Activated CD8-positive, alpha-beta memory T cell treated with anti-CD3 and anti-CD28 coated beads for 1 hour (primary cell): ENCODE measurements around the gene PCDHA8.
"Not testable (repeated sequence)": the region's sequence is repeated elsewhere in the genome, so short reads cannot be mapped to it uniquely, and the experiment has no call there.

ENCODE experiments used
- DNase-seq, 2 donors: peaks; one replicate each; pipeline ENCODE4 v3.0.0-alpha.2; 2020; ENCODE audit warnings: low read depth in 1 of 2; ENCODE audit errors: extremely low read depth in 1 of 2

The PCDHA8 gene

GRCh38 chr5:140869555-140869886, 28.5 kb downstream of the PCDHA8 start:
- DNase-seq, result no peak

- DNase-seq, result no peak
Observed at GRCh38 chr5:140870221-140871201, 29.5 kb downstream of the PCDHA8 start.

DNA sequence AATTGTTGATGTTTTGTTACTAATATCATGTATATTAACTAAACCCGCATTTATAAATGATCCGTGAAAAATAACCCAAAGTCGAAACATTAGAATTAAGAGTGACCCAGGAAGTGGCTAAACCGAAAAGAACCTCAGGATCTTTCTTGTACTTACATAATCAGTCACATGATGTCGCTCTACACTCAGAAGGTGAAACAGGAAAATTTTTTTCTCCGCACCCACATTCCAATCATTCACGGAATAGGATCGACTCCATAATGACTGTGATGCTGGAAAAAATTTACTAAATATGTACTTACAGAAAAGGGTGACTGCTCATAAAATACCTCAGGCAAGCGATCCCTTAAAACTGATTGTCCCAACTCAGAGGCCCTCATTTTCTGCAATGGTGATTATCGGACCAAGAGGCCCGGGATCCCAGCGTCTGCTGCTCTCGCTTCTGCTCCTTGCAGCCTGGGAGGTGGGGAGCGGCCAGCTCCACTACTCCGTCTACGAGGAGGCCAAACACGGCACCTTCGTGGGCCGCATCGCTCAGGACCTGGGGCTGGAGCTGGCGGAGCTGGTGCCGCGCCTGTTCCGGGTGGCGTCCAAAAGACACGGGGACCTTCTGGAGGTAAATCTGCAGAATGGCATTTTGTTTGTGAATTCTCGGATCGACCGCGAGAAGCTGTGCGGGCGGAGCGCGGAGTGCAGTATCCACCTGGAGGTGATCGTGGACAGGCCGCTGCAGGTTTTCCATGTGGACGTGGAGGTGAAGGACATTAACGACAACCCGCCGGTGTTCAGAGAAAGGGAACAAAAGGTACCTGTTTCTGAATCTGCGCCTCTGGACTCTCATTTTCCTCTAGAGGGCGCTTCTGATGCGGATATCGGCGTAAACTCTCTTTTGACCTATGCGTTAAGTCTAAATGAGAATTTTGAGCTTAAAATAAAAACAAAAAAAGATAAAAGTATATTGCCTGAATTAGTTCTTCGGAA, 34.4 kb downstream of the PCDHA8 start, which contains the start of gene PCDHA12:
Gene PCDHA12, plus strand, starts transcription at position 224 of the 981 bp plus-strand sequence. Its CDS starts 165 bp downstream, at position 389.
- no peak for DNase-seq

DNA sequence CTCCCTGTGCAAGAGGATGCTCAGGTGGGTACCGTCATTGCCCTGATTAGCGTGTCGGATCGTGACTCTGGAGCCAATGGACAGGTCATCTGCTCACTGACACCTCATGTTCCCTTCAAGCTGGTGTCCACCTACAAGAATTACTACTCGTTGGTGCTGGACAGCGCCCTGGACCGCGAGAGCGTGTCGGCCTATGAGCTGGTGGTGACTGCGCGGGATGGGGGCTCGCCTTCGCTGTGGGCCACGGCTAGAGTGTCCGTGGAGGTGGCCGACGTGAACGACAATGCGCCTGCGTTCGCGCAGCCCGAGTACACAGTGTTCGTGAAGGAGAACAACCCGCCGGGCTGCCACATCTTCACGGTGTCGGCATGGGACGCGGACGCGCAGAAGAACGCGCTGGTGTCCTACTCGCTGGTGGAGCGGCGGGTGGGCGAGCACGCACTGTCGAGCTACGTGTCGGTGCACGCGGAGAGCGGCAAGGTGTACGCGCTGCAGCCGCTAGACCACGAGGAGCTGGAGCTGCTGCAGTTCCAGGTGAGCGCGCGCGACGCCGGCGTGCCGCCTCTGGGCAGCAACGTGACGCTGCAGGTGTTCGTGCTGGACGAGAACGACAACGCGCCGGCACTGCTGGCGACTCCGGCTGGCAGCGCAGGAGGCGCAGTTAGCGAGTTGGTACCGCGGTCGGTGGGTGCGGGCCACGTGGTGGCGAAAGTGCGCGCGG, 35.7 kb downstream of the PCDHA8 start:
- DNase-seq, result not testable (repeated sequence)

DNA sequence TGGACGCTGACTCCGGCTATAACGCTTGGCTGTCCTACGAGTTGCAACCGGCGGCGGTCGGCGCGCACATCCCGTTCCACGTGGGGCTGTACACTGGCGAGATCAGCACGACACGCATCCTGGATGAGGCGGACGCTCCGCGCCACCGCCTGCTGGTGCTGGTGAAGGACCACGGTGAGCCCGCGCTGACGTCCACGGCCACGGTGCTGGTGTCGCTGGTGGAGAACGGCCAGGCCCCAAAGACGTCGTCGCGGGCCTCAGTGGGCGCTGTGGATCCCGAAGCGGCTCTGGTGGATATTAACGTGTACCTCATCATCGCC, 36.2 kb downstream of the PCDHA8 start:
- no peak for DNase-seq

DNA sequence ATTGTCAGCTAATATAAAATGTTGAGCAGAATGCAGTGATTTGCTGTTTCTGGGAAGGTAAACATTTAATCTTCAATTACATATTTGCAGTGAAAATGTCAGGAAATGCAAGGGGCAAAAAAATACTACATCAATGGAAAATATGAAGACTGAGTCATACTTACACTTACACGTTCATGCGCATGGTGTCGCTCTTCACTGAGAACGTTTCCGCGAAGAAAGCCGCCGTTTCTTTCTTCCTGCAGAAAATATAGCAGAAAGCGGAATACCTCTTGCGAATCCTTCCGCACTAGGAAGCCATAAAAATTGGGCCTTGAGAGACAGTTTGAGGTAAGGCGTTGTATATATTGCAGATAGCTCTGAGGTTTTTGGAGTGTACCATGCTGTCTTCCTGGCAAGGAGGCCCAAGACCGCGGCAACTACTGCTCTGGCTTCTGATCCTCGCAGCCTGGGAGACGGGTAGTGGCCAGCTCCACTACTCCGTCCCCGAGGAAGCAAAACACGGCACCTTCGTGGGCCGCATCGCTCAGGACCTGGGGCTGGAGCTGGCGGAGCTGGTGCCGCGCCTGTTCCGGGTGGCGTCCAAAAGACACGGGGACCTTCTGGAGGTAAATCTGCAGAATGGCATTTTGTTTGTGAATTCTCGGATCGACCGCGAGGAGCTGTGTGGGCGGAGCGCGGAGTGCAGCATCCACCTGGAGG, 41.1 kb downstream of the PCDHA8 start, which contains the start of gene PCDHA13:
Gene PCDHA13, plus strand, starts transcription at position 236 of the 702 bp plus-strand sequence. Its CDS starts 145 bp downstream, at position 381.
- no peak for DNase-seq

DNA sequence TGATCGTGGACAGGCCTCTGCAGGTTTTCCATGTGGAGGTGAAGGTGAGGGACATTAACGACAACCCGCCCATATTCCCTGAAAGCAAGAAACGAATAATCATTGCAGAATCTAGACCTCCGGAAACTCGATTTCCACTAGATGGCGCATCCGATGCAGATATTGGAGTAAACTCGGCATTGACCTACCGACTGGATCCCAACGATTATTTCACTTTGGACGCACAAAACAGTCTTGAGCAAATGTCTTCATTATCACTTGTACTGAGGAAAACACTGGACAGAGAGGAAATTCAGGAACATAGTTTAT, 41.6 kb downstream of the PCDHA8 start:
- no peak for DNase-seq

- no peak for DNase-seq
Observed at GRCh38 chr5:140883373-140883772, 42.4 kb downstream of the PCDHA8 start.

DNA sequence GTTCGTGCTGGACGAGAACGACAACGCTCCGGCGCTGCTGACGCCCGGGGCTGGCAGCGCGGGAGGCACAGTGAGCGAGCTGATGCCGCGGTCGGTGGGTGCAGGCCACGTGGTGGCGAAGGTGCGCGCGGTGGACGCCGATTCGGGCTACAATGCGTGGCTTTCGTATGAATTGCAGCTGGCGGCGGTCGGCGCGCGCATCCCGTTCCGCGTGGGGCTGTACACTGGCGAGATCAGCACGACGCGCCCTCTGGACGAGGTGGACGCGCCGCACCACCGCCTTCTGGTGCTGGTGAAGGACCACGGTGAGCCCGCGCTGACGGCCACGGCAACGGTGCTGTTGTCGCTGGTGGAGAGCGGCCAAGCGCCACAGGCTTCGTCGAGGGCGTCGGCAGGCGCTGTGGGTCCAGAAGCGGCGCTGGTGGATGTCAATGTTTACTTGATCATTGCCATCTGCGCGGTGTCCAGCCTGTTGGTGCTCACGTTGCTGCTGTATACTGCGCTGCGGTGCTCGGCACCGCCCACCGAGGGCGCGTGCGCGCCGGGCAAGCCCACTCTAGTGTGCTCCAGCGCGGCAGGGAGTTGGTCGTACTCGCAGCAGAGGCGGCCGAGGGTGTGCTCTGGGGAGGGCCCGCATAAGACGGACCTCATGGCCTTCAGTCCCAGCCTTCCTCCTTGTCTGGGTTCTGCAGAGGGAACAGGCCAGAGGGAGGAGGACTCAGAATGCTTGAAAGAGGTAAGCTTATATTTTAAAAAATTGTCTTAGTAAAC, 43.1 kb downstream of the PCDHA8 start:
- DNase-seq, result no peak
